ENCODE data around the gene PLEKHG3. TPM values are rescaled to one million over a fixed set of nuclear protein-coding genes. Genes with fewer than 3 reads are reported as not detected.

PLEKHG3 gene
- total RNA-seq, 4 donors from 2014 or later, result 58.1 to 273 (median 94.7) TPM

DNA sequence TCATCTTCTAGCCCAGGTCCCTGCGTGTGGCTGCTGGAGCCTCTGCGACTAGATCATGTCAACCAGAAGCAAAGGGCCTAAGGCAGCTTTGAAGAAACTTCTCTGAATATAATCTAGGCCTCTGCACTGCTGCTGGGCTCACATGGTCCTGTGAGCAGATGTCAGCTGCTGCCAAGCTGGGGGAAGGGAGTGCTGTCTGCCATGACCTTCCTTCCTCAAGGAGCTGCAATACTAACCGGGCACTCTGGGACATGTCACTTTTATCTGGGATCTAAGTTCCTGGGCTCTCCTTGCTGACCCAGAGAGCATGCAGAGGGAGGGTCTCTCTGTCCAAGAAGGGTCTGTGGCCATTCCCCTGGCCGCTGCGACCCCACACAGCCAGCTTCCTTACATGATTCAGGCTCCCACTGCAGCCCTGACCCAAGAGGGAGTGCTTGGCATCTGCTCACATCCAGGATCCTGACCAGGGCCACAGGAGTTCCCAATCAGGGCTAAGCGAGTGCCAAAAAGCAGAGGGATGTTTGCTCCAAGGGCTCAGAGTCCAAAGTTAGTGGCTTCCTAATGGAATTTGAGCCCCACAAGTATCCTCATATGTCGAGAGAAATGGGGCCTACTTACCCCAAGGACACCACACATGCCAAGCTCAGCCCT, 74.0 kb downstream of the PLEKHG3 start:
- no peaks in the 10 kb centered on the region for H3K36me3 ChIP-seq
- no peak overlapping the region for H3K4me3 ChIP-seq
- no peaks in the 10 kb centered on the region for H3K27me3 ChIP-seq
- TF ChIP-seq, protein P1, sequence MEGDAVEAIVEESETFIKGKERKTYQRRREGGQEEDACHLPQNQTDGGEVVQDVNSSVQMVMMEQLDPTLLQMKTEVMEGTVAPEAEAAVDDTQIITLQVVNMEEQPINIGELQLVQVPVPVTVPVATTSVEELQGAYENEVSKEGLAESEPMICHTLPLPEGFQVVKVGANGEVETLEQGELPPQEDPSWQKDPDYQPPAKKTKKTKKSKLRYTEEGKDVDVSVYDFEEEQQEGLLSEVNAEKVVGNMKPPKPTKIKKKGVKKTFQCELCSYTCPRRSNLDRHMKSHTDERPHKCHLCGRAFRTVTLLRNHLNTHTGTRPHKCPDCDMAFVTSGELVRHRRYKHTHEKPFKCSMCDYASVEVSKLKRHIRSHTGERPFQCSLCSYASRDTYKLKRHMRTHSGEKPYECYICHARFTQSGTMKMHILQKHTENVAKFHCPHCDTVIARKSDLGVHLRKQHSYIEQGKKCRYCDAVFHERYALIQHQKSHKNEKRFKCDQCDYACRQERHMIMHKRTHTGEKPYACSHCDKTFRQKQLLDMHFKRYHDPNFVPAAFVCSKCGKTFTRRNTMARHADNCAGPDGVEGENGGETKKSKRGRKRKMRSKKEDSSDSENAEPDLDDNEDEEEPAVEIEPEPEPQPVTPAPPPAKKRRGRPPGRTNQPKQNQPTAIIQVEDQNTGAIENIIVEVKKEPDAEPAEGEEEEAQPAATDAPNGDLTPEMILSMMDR (IDR thresholded peaks at IDR 0.05), result no peak
- TF ChIP-seq POLR2A (IDR thresholded peaks at IDR 0.05) (no peak), POLR2AphosphoS5 (IDR thresholded peaks at IDR 0.05) (no peak), EP300 (IDR thresholded peaks at IDR 0.05; ENCODE audit: low read depth) (no peak)
- no peak for DNase-seq
- intact Hi-C loops (cut with DNase I; ENCODE audit: low total_unique reads) (no loop called here), in situ Hi-C loops (cut with MboI; ENCODE audit: low pct_ligation_motif_present in 1 of 4, low pct_unique_long_range_greater_than_20kb in 1 of 4, low sequenced_read_pairs in 3 of 4) (no loop called here)
- H3K9me3 ChIP-seq, result no peaks in the 10 kb centered on the region
- H3K27ac ChIP-seq, result no peak overlapping the region
- WGBS, 2 donors (ENCODE audit: low coverage in 1 of 2), result 83% methylated on average over 7 of the region's 7 CpGs; no CpG with 5 or more reads in 1 of the 2 donors
- no peaks in the 10 kb centered on the region for H3K4me1 ChIP-seq

DNA sequence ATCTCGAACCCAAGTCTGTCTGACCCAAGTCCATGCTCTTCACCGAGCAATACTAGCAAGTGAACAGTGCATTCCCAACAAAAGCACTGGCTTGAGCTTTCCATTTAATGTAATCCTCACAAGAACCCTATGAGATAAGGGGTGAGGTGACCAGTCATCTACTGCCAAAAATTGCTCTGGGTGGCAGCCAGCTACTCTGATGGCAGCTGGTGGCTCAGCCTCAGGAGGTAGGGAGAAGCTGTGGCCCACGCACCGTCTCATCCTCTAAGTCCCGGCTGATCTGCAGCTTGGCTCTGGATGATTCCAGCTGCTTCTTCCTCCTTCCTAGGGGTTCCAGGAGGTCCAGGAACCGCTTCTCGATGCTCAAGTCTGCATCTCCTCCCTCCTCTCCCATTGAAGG, 75.2 kb downstream of the PLEKHG3 start:
- TF ChIP-seq, protein P1 (IDR thresholded peaks at IDR 0.05), result no peak
- TF ChIP-seq EP300 (IDR thresholded peaks at IDR 0.05; ENCODE audit: low read depth) (no peak), POLR2A (IDR thresholded peaks at IDR 0.05) (no peak), POLR2AphosphoS5 (IDR thresholded peaks at IDR 0.05) (no peak)
- Histone ChIP-seq H3K4me3 (no peak overlapping the region), H3K4me1 (no peaks in the 10 kb centered on the region), H3K27me3 (no peaks in the 10 kb centered on the region), H3K9me3 (no peaks in the 10 kb centered on the region), H3K36me3 (no peaks in the 10 kb centered on the region), H3K27ac (no peak overlapping the region)
- WGBS, 2 donors (ENCODE audit: low coverage in 1 of 2), result 83 to 100% methylated on average over 4 to 7 of the region's 7 CpGs
- no peak for DNase-seq
- in situ Hi-C loops (cut with MboI; ENCODE audit: low pct_ligation_motif_present in 1 of 4, low pct_unique_long_range_greater_than_20kb in 1 of 4, low sequenced_read_pairs in 3 of 4) (no loop called here), intact Hi-C loops (cut with DNase I; ENCODE audit: low total_unique reads) (no loop called here)

DNA sequence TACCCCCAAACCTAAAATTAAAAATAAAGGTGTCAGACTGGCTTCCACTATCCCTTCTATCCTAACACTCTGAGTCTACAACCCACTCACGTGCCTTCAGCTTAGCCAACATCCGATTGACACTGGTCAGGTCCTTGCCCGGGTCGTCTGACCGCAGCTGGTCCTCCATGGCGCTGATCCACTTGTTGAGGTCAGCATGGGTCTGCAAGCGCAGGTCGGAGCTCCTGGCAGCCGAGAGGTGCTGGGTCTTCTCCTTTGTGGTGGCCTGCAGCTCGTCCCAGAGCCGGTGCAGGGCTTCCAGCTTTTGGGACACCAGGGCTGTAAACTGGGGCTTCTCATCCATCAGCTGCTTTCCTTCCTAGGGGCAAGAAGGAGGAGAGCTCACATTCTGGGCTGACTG, 78.0 kb downstream of the PLEKHG3 start:
- Histone ChIP-seq H3K36me3 (no peaks in the 10 kb centered on the region), H3K9me3 (no peaks in the 10 kb centered on the region), H3K4me3 (no peak overlapping the region), H3K27me3 (no peaks in the 10 kb centered on the region), H3K4me1 (no peaks in the 10 kb centered on the region), H3K27ac (no peak overlapping the region)
- WGBS, 2 donors (ENCODE audit: low coverage in 1 of 2), result 86% methylated on average over 11 of the region's 11 CpGs; no CpG with 5 or more reads in 1 of the 2 donors
- intact Hi-C loops (cut with DNase I; ENCODE audit: low total_unique reads) (no loop called here), in situ Hi-C loops (cut with MboI; ENCODE audit: low pct_ligation_motif_present in 1 of 4, low pct_unique_long_range_greater_than_20kb in 1 of 4, low sequenced_read_pairs in 3 of 4) (no loop called here)
- DNase-seq, result no peak
- TF ChIP-seq EP300 (IDR thresholded peaks at IDR 0.05; ENCODE audit: low read depth) (no peak), POLR2AphosphoS5 (IDR thresholded peaks at IDR 0.05) (no peak), POLR2A (IDR thresholded peaks at IDR 0.05) (no peak)
- TF ChIP-seq, protein P1 (IDR thresholded peaks at IDR 0.05), result no peak

- no peak for DNase-seq
- Histone ChIP-seq H3K9me3 (no peaks in the 10 kb centered on the region), H3K27ac (no peak overlapping the region), H3K4me3 (no peak overlapping the region), H3K27me3 (no peaks in the 10 kb centered on the region), H3K4me1 (no peaks in the 10 kb centered on the region), H3K36me3 (no peaks in the 10 kb centered on the region)
- in situ Hi-C loops (cut with MboI; ENCODE audit: low pct_ligation_motif_present in 1 of 4, low pct_unique_long_range_greater_than_20kb in 1 of 4, low sequenced_read_pairs in 3 of 4), result no loop called here
- TF ChIP-seq EP300 (IDR thresholded peaks at IDR 0.05; ENCODE audit: low read depth) (no peak), POLR2AphosphoS5 (IDR thresholded peaks at IDR 0.05) (no peak), POLR2A (IDR thresholded peaks at IDR 0.05) (no peak)
- TF ChIP-seq, protein P1 (IDR thresholded peaks at IDR 0.05), result no peak
- 97% methylated on average over 9 of the region's 9 CpGs; no CpG with 5 or more reads in 1 of the 2 donors for WGBS, 2 donors (ENCODE audit: low coverage in 1 of 2)
- intact Hi-C loops (cut with DNase I; ENCODE audit: low total_unique reads), result no loop called here
Measured at GRCh38 chr14:64784006-64784405, 79.8 kb downstream of the PLEKHG3 start.
